AG04450 (cell line): ENCODE results near the gene TRPM2. TPM values are rescaled to one million over a fixed set of nuclear protein-coding genes. Genes with fewer than 3 reads are reported as not detected.

ENCODE experiments used
- CTCF ChIA-PET: fragments of 300-600, 350-600 bp; formaldehyde crosslinking; extraction: SDS; loops from one replicate; lab custom pipeline; 2022; ENCODE audit warnings: antibody characterized with exemption, inconsistent platforms; lab: Charles Lee
- POLR2A ChIA-PET: fragments of 350-600 bp; formaldehyde crosslinking; extraction: SDS; loops from one replicate; lab custom pipeline; 2021; ENCODE audit warnings: antibody characterized with exemption, inconsistent platforms; lab: Yijun Ruan, JAX
- DNase-seq: peaks from one replicate; pipeline ENCODE4 v3.0.0-alpha.2; 2011; ENCODE audit warnings: low read depth, low spot score
- H3K27ac ChIP-seq: one replicate; pipeline ENCODE4 v1.5.1; 2012; ENCODE audit warnings: low read depth, low read length, control low read depth
- H3K27me3 ChIP-seq: one replicate; pipeline ENCODE4 v1.6.0; 2012; ENCODE audit warnings: low read length; ENCODE audit not compliant: control insufficient read depth, insufficient read depth
- H3K4me3 ChIP-seq: 2 replicates; pipeline ENCODE4 v1.5.1; 2011; ENCODE audit warnings: mild to moderate bottlenecking, low read depth, low read length, control low read depth
- H3K9me3 ChIP-seq: 2 replicates; pipeline ENCODE4 v1.5.1; 2012; ENCODE audit warnings: low read length; ENCODE audit not compliant: control insufficient read depth, insufficient read depth
- polyA plus RNA-seq: library from polyadenylated mRNA; depleted of rRNA; stranded (reverse); fragments of >200 nt; gene quantifications from 2 replicates; pipeline ENCODE4 v1.2.3, GENCODE V29; 2011
- TF ChIP-seq, protein P1 (sequence below): IDR thresholded peaks from 2 replicates; pipeline ENCODE4 v1.5.1; 2011; ENCODE audit warnings: low read depth, low read length, control low read depth, inconsistent platforms

The TRPM2 gene
- polyA plus RNA-seq, 1 experiment, result not detected

DNA sequence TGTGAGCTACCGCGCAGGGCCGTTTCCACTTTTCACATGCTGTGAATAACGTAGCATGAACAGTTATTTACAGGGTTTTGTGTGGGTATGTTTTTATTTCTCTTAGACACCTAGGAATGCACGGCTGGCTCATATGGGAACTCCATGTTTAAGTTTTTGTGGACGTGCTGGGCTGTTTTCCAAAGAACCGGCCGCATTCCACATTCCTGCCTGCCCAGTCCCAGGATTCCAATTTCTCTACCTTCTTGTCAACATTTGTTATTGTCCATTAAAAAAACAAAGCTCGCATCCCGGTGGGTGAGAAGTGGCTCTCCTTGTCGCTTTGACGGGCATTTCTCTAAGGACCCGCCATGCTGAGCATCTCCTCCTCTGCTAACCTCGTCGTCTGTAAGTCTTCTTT, 54.8 kb downstream of the TRPM2 start:
- no peak overlapping the region for H3K27ac ChIP-seq
- ChIA-PET POLR2A (no interaction called here), CTCF (interaction anchor here (0.7 kb wide), 1 partner anchor 70 kb away, joined by 9 read pairs; no protein-coding TSS in a partner anchor)
- no peak overlapping the region for H3K4me3 ChIP-seq
- no peaks in the 10 kb centered on the region for H3K27me3 ChIP-seq
- no peak for DNase-seq
- TF ChIP-seq, protein P1, sequence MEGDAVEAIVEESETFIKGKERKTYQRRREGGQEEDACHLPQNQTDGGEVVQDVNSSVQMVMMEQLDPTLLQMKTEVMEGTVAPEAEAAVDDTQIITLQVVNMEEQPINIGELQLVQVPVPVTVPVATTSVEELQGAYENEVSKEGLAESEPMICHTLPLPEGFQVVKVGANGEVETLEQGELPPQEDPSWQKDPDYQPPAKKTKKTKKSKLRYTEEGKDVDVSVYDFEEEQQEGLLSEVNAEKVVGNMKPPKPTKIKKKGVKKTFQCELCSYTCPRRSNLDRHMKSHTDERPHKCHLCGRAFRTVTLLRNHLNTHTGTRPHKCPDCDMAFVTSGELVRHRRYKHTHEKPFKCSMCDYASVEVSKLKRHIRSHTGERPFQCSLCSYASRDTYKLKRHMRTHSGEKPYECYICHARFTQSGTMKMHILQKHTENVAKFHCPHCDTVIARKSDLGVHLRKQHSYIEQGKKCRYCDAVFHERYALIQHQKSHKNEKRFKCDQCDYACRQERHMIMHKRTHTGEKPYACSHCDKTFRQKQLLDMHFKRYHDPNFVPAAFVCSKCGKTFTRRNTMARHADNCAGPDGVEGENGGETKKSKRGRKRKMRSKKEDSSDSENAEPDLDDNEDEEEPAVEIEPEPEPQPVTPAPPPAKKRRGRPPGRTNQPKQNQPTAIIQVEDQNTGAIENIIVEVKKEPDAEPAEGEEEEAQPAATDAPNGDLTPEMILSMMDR, result no peak
- peaks cover 41% of the 10 kb centered on the region for H3K9me3 ChIP-seq

DNA sequence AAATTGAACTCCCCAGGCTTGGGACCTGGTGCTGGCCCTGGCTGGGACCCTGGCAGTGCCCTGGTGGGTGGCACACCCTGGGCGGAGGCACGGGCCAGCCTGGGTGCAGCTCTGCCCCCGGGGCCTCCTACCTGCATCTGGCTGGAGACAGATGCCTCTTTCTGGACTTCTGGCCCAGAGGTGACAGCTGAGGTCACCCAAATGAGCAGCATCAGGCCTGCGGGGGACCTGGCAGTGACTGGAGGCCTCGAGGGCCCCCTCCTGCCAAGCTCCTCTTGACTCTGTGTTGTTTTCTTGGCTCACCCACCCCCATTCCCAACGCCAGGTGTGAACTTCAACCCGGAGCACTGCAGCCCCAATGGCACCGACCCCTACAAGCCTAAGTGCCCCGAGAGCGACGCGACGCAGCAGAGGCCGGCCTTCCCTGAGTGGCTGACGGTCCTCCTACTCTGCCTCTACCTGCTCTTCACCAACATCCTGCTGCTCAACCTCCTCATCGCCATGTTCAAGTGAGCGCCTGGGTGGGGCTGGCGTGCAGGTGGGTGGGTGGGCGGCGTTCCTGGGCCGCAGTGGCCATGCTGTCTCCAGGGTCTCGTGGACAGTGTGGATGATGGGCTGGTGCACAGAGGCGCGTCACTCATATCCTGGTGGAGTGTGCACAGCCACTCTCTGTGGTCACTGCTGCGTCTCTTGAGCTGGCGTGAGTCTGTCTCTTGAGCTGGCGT, 60.3 kb downstream of the TRPM2 start:
- TF ChIP-seq, protein P1, result no peak
- ChIA-PET CTCF (no interaction called here), POLR2A (no interaction called here)

DNA sequence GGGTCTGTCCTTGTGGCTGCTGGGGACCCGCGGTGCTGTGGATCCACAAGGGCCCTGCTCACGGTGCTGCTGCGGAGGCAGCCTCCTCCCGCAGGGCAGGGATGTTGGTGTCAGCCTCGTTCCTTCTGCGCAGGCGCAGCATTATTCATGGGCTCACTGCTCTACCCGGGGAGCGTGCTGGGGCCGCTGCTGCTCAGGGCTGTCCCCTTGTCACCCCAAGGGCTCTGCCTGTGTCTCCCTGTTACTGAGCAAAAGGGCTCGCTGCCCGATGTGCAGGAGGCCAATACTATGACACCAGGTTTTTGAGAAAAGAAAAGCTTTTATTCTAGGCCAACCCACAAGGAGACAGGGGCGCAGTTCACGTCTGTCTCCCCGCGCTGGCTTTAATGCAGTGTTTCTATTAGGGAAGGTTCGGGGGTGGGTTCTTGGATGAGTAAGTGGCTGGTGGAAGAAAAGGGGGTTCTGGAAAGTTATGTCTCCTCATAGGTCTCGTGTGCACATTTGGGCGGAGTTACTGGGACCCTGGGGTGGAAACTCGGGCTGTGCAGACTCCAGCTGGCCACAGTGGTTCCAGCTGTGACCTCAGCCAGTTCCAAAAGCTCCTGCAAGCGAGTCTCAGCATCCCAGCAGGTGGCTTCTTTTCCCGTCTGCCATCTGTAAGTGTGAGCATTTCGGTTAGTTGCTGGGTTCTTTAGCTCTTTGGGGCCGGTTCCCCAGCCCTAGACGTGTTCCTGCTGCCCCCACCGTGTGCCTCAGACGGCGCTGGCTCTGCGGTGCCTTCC, 61.1 kb downstream of the TRPM2 start:
- H3K27ac ChIP-seq, result no peak overlapping the region
- CTCF ChIA-PET, result no interaction called here
- no peak overlapping the region for H3K4me3 ChIP-seq
- H3K27me3 ChIP-seq, result no peaks in the 10 kb centered on the region
- TF ChIP-seq, protein P1, result no peak
- no peak for DNase-seq
- POLR2A ChIA-PET, result no interaction called here
- H3K9me3 ChIP-seq, result peaks cover 62% of the 10 kb centered on the region

More for the DNA sequence above, 60.3 kb downstream of the TRPM2 start:
- H3K4me3 ChIP-seq, result no peak overlapping the region
- H3K9me3 ChIP-seq, result peaks cover 58% of the 10 kb centered on the region
- H3K27me3 ChIP-seq, result no peaks in the 10 kb centered on the region
- no peak for DNase-seq
- H3K27ac ChIP-seq, result no peak overlapping the region

DNA sequence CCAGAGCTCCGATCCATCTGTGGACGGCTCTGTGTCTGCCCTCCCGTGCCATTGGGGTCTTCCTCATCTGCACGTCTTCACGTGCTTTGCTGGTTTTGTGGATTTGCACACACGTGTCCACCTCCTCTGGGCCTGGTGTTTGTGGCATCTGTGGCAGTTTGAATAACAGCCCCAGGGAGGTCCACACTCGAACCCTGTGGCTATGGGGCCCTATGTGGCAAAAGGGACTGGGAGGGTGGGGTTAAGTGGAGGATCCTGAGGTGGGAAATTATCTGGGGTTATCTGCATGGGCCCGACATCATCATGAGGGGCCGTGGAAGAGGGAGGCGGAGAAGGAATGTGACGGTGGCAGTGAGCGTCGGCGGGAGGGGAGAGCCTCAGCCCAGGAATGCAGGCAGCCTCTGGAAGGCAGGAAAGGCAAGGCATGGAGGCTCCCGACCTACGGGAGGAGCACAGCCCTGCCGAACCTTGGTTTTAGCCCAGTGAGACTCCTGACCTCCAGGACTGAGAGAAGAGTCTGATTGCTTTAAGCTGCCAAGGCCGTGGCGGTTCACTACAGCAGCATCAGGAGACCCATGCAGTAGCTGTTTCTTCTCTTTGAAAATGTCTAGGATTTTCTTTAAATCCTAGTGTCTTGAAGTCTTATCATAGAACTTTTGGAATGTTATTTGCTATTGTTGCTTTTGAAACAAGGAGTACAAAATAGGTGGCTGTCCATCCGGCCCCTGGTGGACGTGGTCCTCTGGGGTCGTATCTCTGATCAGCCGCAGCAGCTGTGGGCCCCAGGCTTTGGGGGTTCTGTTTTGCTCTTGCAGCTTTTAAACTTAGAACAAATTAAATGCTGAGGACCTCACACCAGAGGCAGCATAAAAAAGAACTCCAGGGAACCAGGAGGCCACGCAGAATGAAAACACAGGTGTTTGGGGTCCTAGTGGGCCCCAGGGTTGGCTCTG, 61.9 kb downstream of the TRPM2 start:
- ChIA-PET CTCF (no interaction called here), POLR2A (no interaction called here)
- peaks cover 71% of the 10 kb centered on the region for H3K9me3 ChIP-seq
- H3K27ac ChIP-seq, result no peak overlapping the region
- H3K27me3 ChIP-seq, result no peaks in the 10 kb centered on the region
- H3K4me3 ChIP-seq, result no peak overlapping the region
- TF ChIP-seq, protein P1, result no peak
- DNase-seq, result no peak
